IMR-90 (cell line): ENCODE data around the gene ARHGEF17. TPM values are rescaled to one million over a fixed set of nuclear protein-coding genes. Genes with fewer than 3 reads are reported as not detected.
A peak's percentile ranks its signal among the peaks of the same experiment; 100 is the strongest.

Experiments
- ATAC-seq: fragments of 200-7000 bp; cut with Tn5 transposase; 2 replicates; pipeline ENCODE4 v1.9.1; 2020; ENCODE audit warnings: low read depth, mild to moderate bottlenecking, moderate library complexity
- BruUV-seq: library from RNA; stranded (reverse); fragments of 400-500 nt; replicated peaks from 2 replicates; lab custom pipeline; 2021; lab: Mats Ljungman, UMichigan
- CTCF ChIA-PET: fragments of 300-600 bp; formaldehyde crosslinking; extraction: SDS; loops from one replicate; lab custom pipeline; 2021; ENCODE audit warnings: antibody characterized with exemption; lab: Yijun Ruan, JAX
- POLR2A ChIA-PET: fragments of 300-600 bp; sonication (Branson Sonifier 250); formaldehyde crosslinking; loops from one replicate; lab custom pipeline; 2022; ENCODE audit warnings: antibody characterized with exemption; ENCODE audit not compliant: unreplicated experiment; lab: Charles Lee
- DNase-seq: peaks from one replicate; pipeline ENCODE4 v3.0.0; 2013
- H2AFZ ChIP-seq: replicated peaks from 2 replicates; pipeline ENCODE3; 2013; ENCODE audit warnings: low read length, mild to moderate bottlenecking; ENCODE audit not compliant: poor library complexity
- H2AK5ac ChIP-seq: 2 replicates; pipeline ENCODE4 v1.6.1; 2013; ENCODE audit warnings: low read depth, low read length, inconsistent platforms
- H2AK9ac ChIP-seq: replicated peaks from 2 replicates; pipeline ENCODE3; 2013; ENCODE audit warnings: mild to moderate bottlenecking, low read depth, low read length, moderate library complexity; ENCODE audit not compliant: poor library complexity
- H2BK120ac ChIP-seq: 2 replicates; pipeline ENCODE4 v1.6.1; 2013; ENCODE audit warnings: low read depth, low read length, inconsistent platforms
- H2BK15ac ChIP-seq: 3 replicates; pipeline ENCODE4 v1.6.1; 2013; ENCODE audit warnings: low read depth, low read length, inconsistent platforms
- H2BK20ac ChIP-seq: 2 replicates; pipeline ENCODE4 v1.6.1; 2013; ENCODE audit warnings: low read depth, mild to moderate bottlenecking, inconsistent platforms, low read length, moderate library complexity
- H2BK5ac ChIP-seq: 2 replicates; pipeline ENCODE4 v1.6.1; 2013; ENCODE audit warnings: mild to moderate bottlenecking, low read depth, low read length, inconsistent platforms; ENCODE audit not compliant: poor library complexity, severe bottlenecking
- H3K14ac ChIP-seq: replicated peaks from 2 replicates; pipeline ENCODE4 v1.6.1; 2013; ENCODE audit warnings: low read depth, low read length, inconsistent platforms
- H3K18ac ChIP-seq: 2 replicates; pipeline ENCODE4 v1.6.1; 2013; ENCODE audit warnings: low read depth, low read length, control low read depth
- H3K23ac ChIP-seq: 2 replicates; pipeline ENCODE4 v1.6.1; 2013; ENCODE audit warnings: low read depth, low read length, inconsistent platforms
- H3K27ac ChIP-seq: 2 replicates; pipeline ENCODE4 v1.5.1; 2013; ENCODE audit warnings: mild to moderate bottlenecking, control low read depth, low read length; ENCODE audit not compliant: insufficient read depth
- H3K27me3 ChIP-seq: 2 replicates; pipeline ENCODE4 v1.6.1; 2013; ENCODE audit warnings: low read length; ENCODE audit not compliant: control insufficient read depth, insufficient read depth
- H3K36me3 ChIP-seq: 2 replicates; pipeline ENCODE4 v1.6.1; 2013; ENCODE audit warnings: low read length, mixed read lengths; ENCODE audit not compliant: control insufficient read depth, insufficient read depth
- H3K4ac ChIP-seq: 2 replicates; pipeline ENCODE4 v1.6.1; 2013; ENCODE audit warnings: low read depth, low read length, inconsistent platforms
- H3K4me1 ChIP-seq: 2 replicates; pipeline ENCODE4 v1.6.1; 2013; ENCODE audit warnings: low read length, mixed read lengths; ENCODE audit not compliant: control insufficient read depth, insufficient read depth
- H3K4me2 ChIP-seq: 2 replicates; pipeline ENCODE4 v1.6.1; 2013; ENCODE audit warnings: low read depth, mild to moderate bottlenecking, control low read depth, low read length, moderate library complexity
- H3K4me3 ChIP-seq: 2 replicates; pipeline ENCODE4 v1.5.1; 2013; ENCODE audit warnings: low read depth, mild to moderate bottlenecking, control low read depth, low read length, moderate library complexity; ENCODE audit not compliant: insufficient read depth
- H3K56ac ChIP-seq: 2 replicates; pipeline ENCODE4 v1.6.1; 2013; ENCODE audit warnings: low read length, inconsistent platforms; ENCODE audit not compliant: insufficient read depth; ENCODE audit errors: extremely low read depth
- H3K79me1 ChIP-seq, 2 experiments: 2 replicates each; pipeline ENCODE4 v1.6.1; 2013; ENCODE audit warnings: low read length in 2 of 2, inconsistent platforms in 1 of 2, low read depth in 1 of 2
- H3K9ac ChIP-seq: 2 replicates; pipeline ENCODE4 v1.6.1; 2013; ENCODE audit warnings: low read depth, low read length, control low read depth
- H3K9me1 ChIP-seq: 2 replicates; pipeline ENCODE4 v1.6.1; 2013; ENCODE audit warnings: low read length, inconsistent platforms; ENCODE audit not compliant: insufficient read depth
- H3K9me3 ChIP-seq: 2 replicates; pipeline ENCODE4 v1.6.1; 2013; ENCODE audit warnings: low read length; ENCODE audit not compliant: control insufficient read depth, insufficient read depth
- H4K20me1 ChIP-seq: 2 replicates; pipeline ENCODE4 v1.6.1; 2013; ENCODE audit warnings: low read length, inconsistent platforms; ENCODE audit not compliant: insufficient read depth
- H4K5ac ChIP-seq: 2 replicates; pipeline ENCODE4 v1.6.1; 2013; ENCODE audit warnings: mild to moderate bottlenecking, low read depth, low read length, control low read depth
- H4K8ac ChIP-seq, 2 experiments: 2 replicates each; pipeline ENCODE4 v1.6.1; 2013; ENCODE audit warnings: low read depth in 2 of 2, low read length in 2 of 2, control low read depth in 1 of 2, inconsistent platforms in 1 of 2
- H4K91ac ChIP-seq: 2 replicates; pipeline ENCODE4 v1.6.1; 2013; ENCODE audit warnings: low read depth, low read length, inconsistent platforms; ENCODE audit not compliant: insufficient read depth
- BHLHE40 ChIP-seq: fragments of 150-350 bp; IDR thresholded peaks from 2 replicates; pipeline ENCODE4 v1.6.1; 2016; ENCODE audit warnings: mild to moderate bottlenecking, low read depth, low read length
- CEBPB ChIP-seq: IDR thresholded peaks from 2 replicates; pipeline ENCODE4 v1.6.1; 2012; ENCODE audit warnings: low read depth, low read length, improper control_type of control experiment
- FOS ChIP-seq: fragments of 150-350 bp; IDR thresholded peaks from 2 replicates; pipeline ENCODE4 v1.6.1; 2016; ENCODE audit warnings: low read depth, low read length
- MAFK ChIP-seq: IDR thresholded peaks from 2 replicates; pipeline ENCODE4 v1.6.1; 2012; ENCODE audit warnings: low read depth, low read length, improper control_type of control experiment
- MXI1 ChIP-seq: IDR thresholded peaks from 2 replicates; pipeline ENCODE4 v1.6.1; 2012; ENCODE audit warnings: low read depth, mild to moderate bottlenecking, low read length, moderate library complexity, borderline replicate concordance
- NFE2L2 ChIP-seq: fragments of 150-350 bp; IDR thresholded peaks from 2 replicates; pipeline ENCODE4 v1.6.1; 2016; ENCODE audit warnings: low read depth, mild to moderate bottlenecking, low read length
- POLR2A ChIP-seq: IDR thresholded peaks from 2 replicates; pipeline ENCODE4 v1.6.1; 2012; ENCODE audit warnings: mild to moderate bottlenecking, low read depth, low read length
- RAD21 ChIP-seq: IDR thresholded peaks from 2 replicates; pipeline ENCODE4 v1.6.1; 2012; ENCODE audit warnings: low read length, improper control_type of control experiment
- RCOR1 ChIP-seq: IDR thresholded peaks from 2 replicates; pipeline ENCODE4 v1.6.1; 2012; ENCODE audit warnings: mild to moderate bottlenecking, low read length, improper control_type of control experiment; ENCODE audit not compliant: insufficient replicate concordance
- RFX5 ChIP-seq: IDR thresholded peaks from 2 replicates; pipeline ENCODE4 v1.8.0; 2012; ENCODE audit warnings: low read depth, mild to moderate bottlenecking, low read length, moderate library complexity
- SMC3 ChIP-seq: fragments of 150-350 bp; IDR thresholded peaks from 2 replicates; pipeline ENCODE4 v1.6.1; 2016; ENCODE audit warnings: low read depth, mild to moderate bottlenecking, antibody characterized with exemption, low read length, moderate library complexity
- WGBS, 2 experiments: methylation state at CpG; one replicate each; pipeline versions ENCODE4 v1.1.5 to v1.1.7; 2013; ENCODE audit warnings: missing lambda C conversion rate in 2 of 2; ENCODE audit not compliant: insufficient read length in 1 of 2; ENCODE audit errors: extremely low coverage in 2 of 2; 5-methylcytosine and 5-hydroxymethylcytosine counted together
- dilution Hi-C: fragments of 300-500 bp; cut with HindIII; formaldehyde crosslinking; loops from one replicate; pipeline ENCODE4 v1.14.3; 2018; ENCODE audit warnings: low sequenced_read_pairs; ENCODE audit not compliant: unreplicated experiment
- in situ Hi-C: fragments of 300-500 bp; cut with MboI; formaldehyde crosslinking; loops from 3 replicates; pipeline ENCODE4 v1.14.3; 2019; ENCODE audit warnings: low sequenced_read_pairs, inconsistent platforms, mixed read lengths
- intact Hi-C: fragments of 100-400 bp; cut with micrococcal nuclease; formaldehyde crosslinking; loops from 2 replicates; pipeline ENCODE4 v1.10.0; 2022
- polyA plus RNA-seq, 3 experiments: library from polyadenylated mRNA; depleted of rRNA; stranded (reverse); fragments of >200 nt; gene quantifications; 2 replicates each; pipeline ENCODE4 v1.2.3, GENCODE V29; 2012; ENCODE audit warnings: low replicate concordance in 1 of 3
- total RNA-seq: library from RNA; depleted of rRNA; stranded (reverse); fragments of >200 nt; gene quantifications from 2 replicates; pipeline ENCODE4 v1.2.3, GENCODE V29; 2012
- TF ChIP-seq, protein P1 (sequence below): fragments of 150-350 bp; IDR thresholded peaks from 2 replicates; pipeline ENCODE4 v1.6.1; 2017; ENCODE audit warnings: mild to moderate bottlenecking, antibody characterized with exemption, low read length, low read depth
- TF ChIP-seq, protein P2 (sequence below): conservative IDR thresholded peaks from 2 replicates; pipeline ENCODE4 v1.5.1; 2012; ENCODE audit warnings: mild to moderate bottlenecking, low read depth, low read length, improper control_type of control experiment
- TF ChIP-seq, protein P3 (sequence below): fragments of 150-350 bp; IDR thresholded peaks from 2 replicates; pipeline ENCODE4 v1.6.1; 2016; ENCODE audit warnings: low read depth, mild to moderate bottlenecking, low read length, moderate library complexity, borderline replicate concordance

Gene ARHGEF17
- total and polyA plus RNA-seq, 2 of the 4 experiments (the other 2 are of a cell fraction): 21.7 to 97.7 TPM

DNA sequence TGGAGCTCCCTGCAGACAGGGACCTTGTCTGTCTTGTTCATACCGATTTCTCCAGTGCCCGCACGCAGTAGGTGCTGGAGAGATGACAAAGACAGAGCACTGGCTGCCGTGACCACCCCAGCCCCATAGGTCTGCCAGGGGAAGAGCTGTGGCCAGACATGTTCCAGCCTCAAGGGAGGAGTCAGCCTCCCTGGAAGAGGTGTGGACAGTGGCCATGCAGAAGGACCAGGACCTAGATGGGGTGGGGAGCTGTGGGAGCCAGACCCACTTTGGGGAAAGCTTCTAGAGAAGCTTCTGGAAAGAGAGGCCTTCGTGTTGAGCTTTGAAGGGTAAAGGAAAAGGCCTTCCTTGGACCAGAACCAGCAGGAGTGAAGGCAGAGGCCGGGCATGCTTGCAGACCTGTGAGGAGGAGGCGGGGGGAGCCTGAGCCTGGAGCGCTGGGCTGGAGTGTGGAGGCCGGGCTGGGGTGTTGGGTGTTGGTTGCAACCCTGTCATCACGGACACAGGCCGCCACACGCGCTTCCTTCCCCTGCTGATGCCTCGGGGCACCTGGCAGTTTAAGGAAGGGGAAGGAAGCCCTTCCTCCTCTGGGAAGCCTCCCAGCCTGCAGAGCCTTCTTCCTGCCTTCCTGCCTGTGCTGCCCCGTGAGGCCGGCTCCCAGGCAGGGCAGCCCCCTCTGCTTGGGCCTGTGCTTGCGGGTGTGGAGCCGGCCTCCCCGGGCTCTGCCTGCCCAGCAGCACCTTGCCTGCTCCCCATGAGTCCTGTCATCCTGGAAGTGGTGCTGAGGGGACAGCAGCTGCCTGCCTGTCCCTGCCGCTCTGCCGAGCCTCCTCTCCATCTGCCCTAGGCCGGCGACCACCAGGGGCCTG lies 80.4 kb downstream of the ARHGEF17 start:
- ChIA-PET CTCF (no interaction called here), POLR2A (no interaction called here)
- WGBS, 2 experiments: 58% methylated on average over 7 of the region's 23 CpGs; no CpG with 5 or more reads in 1 of the 2 experiments
- H2AK9ac ChIP-seq: peak overlapping the region; percentile 19
- peaks cover 21% of the 10 kb centered on the region; the same call in 1 of the 2 replicates for H3K9me1 ChIP-seq
- H2BK120ac ChIP-seq: no peak overlapping the region; the same call in 1 of the 2 replicates
- H3K4me3 ChIP-seq: no peak overlapping the region
- no peak for DNase-seq
- in situ Hi-C loops: no loop called here
- H2AK5ac ChIP-seq: no peak overlapping the region
- H2BK15ac ChIP-seq: no peak overlapping the region
- H4K5ac ChIP-seq: no peak overlapping the region
- H3K14ac ChIP-seq: no peak overlapping the region; the same call in 1 of the 2 replicates
- ATAC-seq: no peak
- no peak overlapping the region for H3K23ac ChIP-seq
- no TSS peak for BruUV-seq
- peak overlapping the region; percentile 57 for H3K4ac ChIP-seq
- H4K91ac ChIP-seq: no peak overlapping the region
- H3K9me3 ChIP-seq: no peaks in the 10 kb centered on the region
- no peak overlapping the region for H2AFZ ChIP-seq
- no peak overlapping the region for H3K56ac ChIP-seq
- H3K27ac ChIP-seq: no peak overlapping the region
- H4K20me1 ChIP-seq: peaks cover 17% of the 10 kb centered on the region
- dilution Hi-C loops: no loop called here
- intact Hi-C loops: no loop called here
- peaks cover 31% of the 10 kb centered on the region for H3K4me1 ChIP-seq
- peaks cover 3% of the 10 kb centered on the region; the same call in 1 of the 2 replicates for H3K36me3 ChIP-seq
- H3K79me1 ChIP-seq: peaks cover 28 to 53% of the 10 kb centered on the region in 2 experiments
- no peak overlapping the region for H2BK20ac ChIP-seq
- 0 out of 4 replicates have a peak overlapping the region, but pooled peaks of 1 of the 2 experiments have one; percentile 37 for H4K8ac ChIP-seq
- no peak overlapping the region for H3K18ac ChIP-seq
- H3K4me2 ChIP-seq: no peak overlapping the region
- H2BK5ac ChIP-seq: no peak overlapping the region
- H3K27me3 ChIP-seq: no peaks in the 10 kb centered on the region
- no peak overlapping the region for H3K9ac ChIP-seq
- TF ChIP-seq FOS: no peak
- TF ChIP-seq RFX5: no peak
- no peak for TF ChIP-seq RCOR1
- TF ChIP-seq, protein P1, sequence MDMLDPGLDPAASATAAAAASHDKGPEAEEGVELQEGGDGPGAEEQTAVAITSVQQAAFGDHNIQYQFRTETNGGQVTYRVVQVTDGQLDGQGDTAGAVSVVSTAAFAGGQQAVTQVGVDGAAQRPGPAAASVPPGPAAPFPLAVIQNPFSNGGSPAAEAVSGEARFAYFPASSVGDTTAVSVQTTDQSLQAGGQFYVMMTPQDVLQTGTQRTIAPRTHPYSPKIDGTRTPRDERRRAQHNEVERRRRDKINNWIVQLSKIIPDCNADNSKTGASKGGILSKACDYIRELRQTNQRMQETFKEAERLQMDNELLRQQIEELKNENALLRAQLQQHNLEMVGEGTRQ: no peak
- TF ChIP-seq RAD21: no peak
- TF ChIP-seq, protein P2, sequence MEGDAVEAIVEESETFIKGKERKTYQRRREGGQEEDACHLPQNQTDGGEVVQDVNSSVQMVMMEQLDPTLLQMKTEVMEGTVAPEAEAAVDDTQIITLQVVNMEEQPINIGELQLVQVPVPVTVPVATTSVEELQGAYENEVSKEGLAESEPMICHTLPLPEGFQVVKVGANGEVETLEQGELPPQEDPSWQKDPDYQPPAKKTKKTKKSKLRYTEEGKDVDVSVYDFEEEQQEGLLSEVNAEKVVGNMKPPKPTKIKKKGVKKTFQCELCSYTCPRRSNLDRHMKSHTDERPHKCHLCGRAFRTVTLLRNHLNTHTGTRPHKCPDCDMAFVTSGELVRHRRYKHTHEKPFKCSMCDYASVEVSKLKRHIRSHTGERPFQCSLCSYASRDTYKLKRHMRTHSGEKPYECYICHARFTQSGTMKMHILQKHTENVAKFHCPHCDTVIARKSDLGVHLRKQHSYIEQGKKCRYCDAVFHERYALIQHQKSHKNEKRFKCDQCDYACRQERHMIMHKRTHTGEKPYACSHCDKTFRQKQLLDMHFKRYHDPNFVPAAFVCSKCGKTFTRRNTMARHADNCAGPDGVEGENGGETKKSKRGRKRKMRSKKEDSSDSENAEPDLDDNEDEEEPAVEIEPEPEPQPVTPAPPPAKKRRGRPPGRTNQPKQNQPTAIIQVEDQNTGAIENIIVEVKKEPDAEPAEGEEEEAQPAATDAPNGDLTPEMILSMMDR: no peak
- TF ChIP-seq NFE2L2: no peak
- TF ChIP-seq BHLHE40: no peak
- TF ChIP-seq SMC3: no peak
- no peak for TF ChIP-seq POLR2A
- TF ChIP-seq CEBPB: no peak
- TF ChIP-seq MAFK: no peak
- TF ChIP-seq MXI1: no peak
- TF ChIP-seq, protein P3, sequence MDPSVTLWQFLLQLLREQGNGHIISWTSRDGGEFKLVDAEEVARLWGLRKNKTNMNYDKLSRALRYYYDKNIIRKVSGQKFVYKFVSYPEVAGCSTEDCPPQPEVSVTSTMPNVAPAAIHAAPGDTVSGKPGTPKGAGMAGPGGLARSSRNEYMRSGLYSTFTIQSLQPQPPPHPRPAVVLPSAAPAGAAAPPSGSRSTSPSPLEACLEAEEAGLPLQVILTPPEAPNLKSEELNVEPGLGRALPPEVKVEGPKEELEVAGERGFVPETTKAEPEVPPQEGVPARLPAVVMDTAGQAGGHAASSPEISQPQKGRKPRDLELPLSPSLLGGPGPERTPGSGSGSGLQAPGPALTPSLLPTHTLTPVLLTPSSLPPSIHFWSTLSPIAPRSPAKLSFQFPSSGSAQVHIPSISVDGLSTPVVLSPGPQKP: no peak
